GM23248 (cell line): Measurements from ENCODE around the gene FGF14. TPM values are rescaled to one million over a fixed set of nuclear protein-coding genes. Genes with fewer than 3 reads are reported as not detected.

Experiments
- DNase-seq: peaks from one replicate; pipeline ENCODE4 v3.0.0-alpha.2; 2015
- H2AFZ ChIP-seq: fragments of 200-600 bp; sonication (generic); 2 replicates; pipeline ENCODE4 v1.6.1; 2016; ENCODE audit warnings: antibody characterized with exemption
- H3F3A ChIP-seq: fragments of 200-600 bp; sonication (generic); 2 replicates; pipeline ENCODE4 v1.6.1; 2016; ENCODE audit warnings: mild to moderate bottlenecking, antibody characterized with exemption, mixed run types; ENCODE audit not compliant: insufficient read depth
- H3K27ac ChIP-seq: fragments of 200-600 bp; sonication (generic); 2 replicates; pipeline ENCODE4 v1.5.1; 2016; ENCODE audit warnings: mild to moderate bottlenecking
- H3K27me3 ChIP-seq: fragments of 200-600 bp; sonication (generic); replicated peaks from 2 replicates; pipeline ENCODE4 v1.6.1; 2016; ENCODE audit warnings: mild to moderate bottlenecking; ENCODE audit not compliant: insufficient read depth
- H3K36me3 ChIP-seq: fragments of 200-600 bp; sonication (generic); 2 replicates; pipeline ENCODE4 v1.6.1; 2016; ENCODE audit warnings: low read depth, mild to moderate bottlenecking
- H3K4me1 ChIP-seq: fragments of 200-600 bp; sonication (generic); 2 replicates; pipeline ENCODE4 v1.6.1; 2016; ENCODE audit warnings: mild to moderate bottlenecking; ENCODE audit not compliant: insufficient read depth
- H3K4me2 ChIP-seq: fragments of 200-600 bp; sonication (generic); one replicate; pipeline ENCODE4 v1.6.1; 2016; ENCODE audit warnings: mild to moderate bottlenecking; ENCODE audit not compliant: unreplicated experiment
- H3K4me3 ChIP-seq: fragments of 200-600 bp; sonication (generic); 2 replicates; pipeline ENCODE4 v1.5.1; 2016; ENCODE audit warnings: mild to moderate bottlenecking
- H3K79me2 ChIP-seq: fragments of 200-600 bp; sonication (generic); 2 replicates; pipeline ENCODE4 v1.6.1; 2016; ENCODE audit warnings: mild to moderate bottlenecking; ENCODE audit not compliant: insufficient read depth
- H3K9ac ChIP-seq: fragments of 200-600 bp; sonication (generic); 2 replicates; pipeline ENCODE4 v1.6.1; 2016; ENCODE audit warnings: mild to moderate bottlenecking
- H3K9me2 ChIP-seq: fragments of 200-600 bp; sonication (generic); 2 replicates; pipeline ENCODE4 v1.6.1; 2016; ENCODE audit warnings: mixed run types, mild to moderate bottlenecking, moderate library complexity; ENCODE audit not compliant: insufficient read depth
- H3K9me3 ChIP-seq: fragments of 200-600 bp; sonication (generic); one replicate; pipeline ENCODE4 v1.6.1; 2017; ENCODE audit warnings: low read depth
- H4K20me1 ChIP-seq: fragments of 200-600 bp; sonication (generic); 2 replicates; pipeline ENCODE4 v1.6.0; 2016; ENCODE audit not compliant: insufficient read depth
- EZH2 ChIP-seq: fragments of 200-600 bp; sonication (generic); IDR thresholded peaks from 2 replicates; pipeline ENCODE4 v1.6.1; 2018; ENCODE audit warnings: antibody characterized with exemption, mild to moderate bottlenecking; ENCODE audit not compliant: insufficient read depth, poor library complexity, severe bottlenecking
- EZH2phosphoT487 ChIP-seq: fragments of 200-600 bp; sonication (generic); IDR thresholded peaks from 2 replicates; pipeline ENCODE4 v1.6.1; 2018; ENCODE audit warnings: antibody characterized with exemption, moderate library complexity, mild to moderate bottlenecking, low read depth; ENCODE audit not compliant: insufficient read depth
- WGBS, 2 experiments: methylation state at CpG; one replicate each; pipeline ENCODE4 v1.1.6; 2015 to 2017; ENCODE audit warnings: low lambda C conversion rate in 2 of 2, low coverage in 1 of 2; ENCODE audit errors: missing lambda C conversion rate in 2 of 2; 5-methylcytosine and 5-hydroxymethylcytosine counted together
- in situ Hi-C: fragments of 300-500 bp; cut with MboI; formaldehyde crosslinking; loops from 2 replicates; pipeline ENCODE4 v1.15.0; 2020
- polyA plus RNA-seq: library from polyadenylated mRNA; unstranded; fragments of >200 nt; fragmentation: Nextera tagmentation; extraction: Ambion mirVana; gene quantifications from 2 replicates; pipeline ENCODE4 v1.2.1, GENCODE V29; 2016
- total RNA-seq: library from RNA; depleted of rRNA; stranded (reverse); fragments of >200 nt; shearing (Covaris generic); gene quantifications from 2 replicates; pipeline ENCODE4 v1.2.3, GENCODE V29; 2014

FGF14 gene
- total and polyA plus RNA-seq, 2 experiments from 2014 or later: 1.9 TPM; not detected in 1

GRCh38 chr13:101911752-101912151 lies 490.1 kb downstream of the FGF14 start:
- Histone ChIP-seq H3K27me3 (peaks cover 24% of the 10 kb centered on the region), H3K4me3 (no peak overlapping the region), H4K20me1 (no peaks in the 10 kb centered on the region), H3K9ac (no peak overlapping the region), H3K79me2 (no peaks in the 10 kb centered on the region), H3K27ac (no peak overlapping the region), H3K36me3 (no peaks in the 10 kb centered on the region), H2AFZ (no peak overlapping the region), H3K9me2 (no peaks in the 10 kb centered on the region), H3K4me2 (no peak overlapping the region), H3K9me3 (no peaks in the 10 kb centered on the region), H3F3A (no peaks in the 10 kb centered on the region), H3K4me1 (no peaks in the 10 kb centered on the region)
- in situ Hi-C loops: no loop called here
- no peak for DNase-seq
- 48 to 49% methylated on average over 2 of the region's 2 CpGs for WGBS, 2 experiments
- TF ChIP-seq EZH2phosphoT487 (no peak), EZH2 (no peak)

GRCh38 chr13:101903890-101904289 lies 498.0 kb downstream of the FGF14 start:
- H4K20me1 ChIP-seq: no peaks in the 10 kb centered on the region
- no peak overlapping the region for H3K4me3 ChIP-seq
- H3K4me1 ChIP-seq: no peaks in the 10 kb centered on the region
- no peak overlapping the region for H2AFZ ChIP-seq
- TF ChIP-seq EZH2phosphoT487: no peak
- TF ChIP-seq EZH2: no peak
- DNase-seq: no peak
- no peak overlapping the region for H3K9ac ChIP-seq
- in situ Hi-C loops: no loop called here
- no peaks in the 10 kb centered on the region for H3K79me2 ChIP-seq
- H3K27me3 ChIP-seq: no peaks in the 10 kb centered on the region
- 19 to 23% methylated on average over 3 of the region's 3 CpGs for WGBS, 2 experiments
- H3K9me3 ChIP-seq: no peaks in the 10 kb centered on the region
- no peak overlapping the region for H3K27ac ChIP-seq
- H3K36me3 ChIP-seq: no peaks in the 10 kb centered on the region
- no peaks in the 10 kb centered on the region for H3F3A ChIP-seq
- no peak overlapping the region for H3K4me2 ChIP-seq
- no peaks in the 10 kb centered on the region for H3K9me2 ChIP-seq

GRCh38 chr13:101898676-101899075 lies 503.2 kb downstream of the FGF14 start:
- no peak for TF ChIP-seq EZH2phosphoT487
- no peak for TF ChIP-seq EZH2
- in situ Hi-C loops: no loop called here
- Histone ChIP-seq H3K9me2 (no peaks in the 10 kb centered on the region), H3K9me3 (no peaks in the 10 kb centered on the region), H3K4me3 (no peak overlapping the region), H3K27ac (no peak overlapping the region), H3K79me2 (no peaks in the 10 kb centered on the region), H3K27me3 (no peaks in the 10 kb centered on the region), H4K20me1 (no peaks in the 10 kb centered on the region), H3K36me3 (no peaks in the 10 kb centered on the region), H3K9ac (no peak overlapping the region), H3K4me1 (no peaks in the 10 kb centered on the region), H3F3A (no peaks in the 10 kb centered on the region), H2AFZ (no peak overlapping the region), H3K4me2 (no peak overlapping the region)
- DNase-seq: no peak

- H3K9ac ChIP-seq: no peak overlapping the region
- no peak overlapping the region for H3K4me3 ChIP-seq
- no peak overlapping the region for H3K4me2 ChIP-seq
- in situ Hi-C loops: no loop called here
- no peaks in the 10 kb centered on the region for H3K27me3 ChIP-seq
- H3K36me3 ChIP-seq: no peaks in the 10 kb centered on the region
- no peaks in the 10 kb centered on the region for H3K4me1 ChIP-seq
- H2AFZ ChIP-seq: no peak overlapping the region
- H3K79me2 ChIP-seq: no peaks in the 10 kb centered on the region
- no peaks in the 10 kb centered on the region for H3K9me3 ChIP-seq
- no peaks in the 10 kb centered on the region for H4K20me1 ChIP-seq
- TF ChIP-seq EZH2 (no peak), EZH2phosphoT487 (no peak)
- no peak for DNase-seq
- H3K27ac ChIP-seq: no peak overlapping the region
- H3F3A ChIP-seq: no peaks in the 10 kb centered on the region
- no peaks in the 10 kb centered on the region for H3K9me2 ChIP-seq
- WGBS, 2 experiments: 64 to 66% methylated on average over 2 of the region's 2 CpGs
These were observed 505.3 kb downstream of the FGF14 start for GRCh38 chr13:101896541-101896940.

- Histone ChIP-seq H3K9me3 (no peaks in the 10 kb centered on the region), H4K20me1 (no peaks in the 10 kb centered on the region), H3K9me2 (no peaks in the 10 kb centered on the region), H3K4me2 (no peak overlapping the region), H3K4me3 (no peak overlapping the region), H3K4me1 (no peaks in the 10 kb centered on the region), H3K27ac (no peak overlapping the region), H3K27me3 (no peaks in the 10 kb centered on the region), H3K9ac (no peak overlapping the region), H3K36me3 (no peaks in the 10 kb centered on the region), H2AFZ (no peak overlapping the region), H3K79me2 (no peaks in the 10 kb centered on the region), H3F3A (no peaks in the 10 kb centered on the region)
- in situ Hi-C loops: no loop called here
- TF ChIP-seq EZH2phosphoT487 (no peak), EZH2 (no peak)
- DNase-seq: no peak
- 0% methylated on average over 1 of the region's 1 CpG for WGBS, 2 experiments
These were observed 508.8 kb downstream of the FGF14 start for GRCh38 chr13:101893021-101893420.
